Cardiac fibroblast (primary cell): ENCODE data around the gene TRPM3.

ENCODE experiments used
- DNase-seq, 2 donors: peaks; one replicate each; pipeline versions ENCODE4 v3.0.0 to v3.0.0-alpha.2; 2010; ENCODE audit warnings: low read depth in 2 of 2
- H3K4me3 ChIP-seq, 2 donors: replicated peaks in 1 of 2; 1 replicate in 1 of 2; 2 replicates in 1 of 2; pipeline ENCODE4 v1.5.1; 2011; ENCODE audit warnings: low read depth in 2 of 2, low read length in 2 of 2, mild to moderate bottlenecking in 2 of 2, moderate library complexity in 1 of 2
- CTCF ChIP-seq: IDR thresholded peaks from one replicate; pipeline ENCODE4 v1.5.1; 2011; ENCODE audit warnings: low read depth, mild to moderate bottlenecking, low read length, inconsistent platforms

TRPM3 gene

GRCh38 chr9:71144495-71144894 lies 23.1 kb upstream of the TRPM3 start:
- DNase-seq: no peak
- TF ChIP-seq CTCF: no peak
- H3K4me3 ChIP-seq: no peak overlapping the region

- H3K4me3 ChIP-seq: no peak overlapping the region
- no peak for TF ChIP-seq CTCF
- DNase-seq: no peak
Observed at GRCh38 chr9:71136696-71137095, 15.3 kb upstream of the TRPM3 start.

GRCh38 chr9:71131145-71131544 lies 9.7 kb upstream of the TRPM3 start:
- no peak for DNase-seq
- TF ChIP-seq CTCF: no peak
- H3K4me3 ChIP-seq: no peak overlapping the region

GRCh38 chr9:71130521-71130920 lies 9.1 kb upstream of the TRPM3 start:
- no peak for TF ChIP-seq CTCF
- no peak for DNase-seq

GRCh38 chr9:71128796-71129195 lies 7.4 kb upstream of the TRPM3 start:
- H3K4me3 ChIP-seq: no peak overlapping the region
- TF ChIP-seq CTCF: no peak
- no peak for DNase-seq

More at GRCh38 chr9:71130521-71130920, 9.1 kb upstream of the TRPM3 start:
- H3K4me3 ChIP-seq: no peak overlapping the region

GRCh38 chr9:71127301-71127700 lies 5.9 kb upstream of the TRPM3 start:
- DNase-seq: no peak
- H3K4me3 ChIP-seq: no peak overlapping the region
- no peak for TF ChIP-seq CTCF

GRCh38 chr9:71122421-71122820 lies 1.0 kb upstream of the TRPM3 start:
- no peak for TF ChIP-seq CTCF
- DNase-seq: no peak
- no peak overlapping the region for H3K4me3 ChIP-seq
